SIG-M5 (cell line): ENCODE measurements around the gene CCDC9.
"Not testable (repeated sequence)": the region's sequence is repeated elsewhere in the genome, so short reads cannot be mapped to it uniquely, and the experiment has no call there.

Experiments used
- DNase-seq: peaks from one replicate; lab custom pipeline; 2025; lab: John Stamatoyannopoulos, UW

CCDC9 gene

GRCh38 chr19:47232422-47233211, 23.7 kb upstream of the CCDC9 start:
- no peak for DNase-seq

- DNase-seq, result no peak
Measured at GRCh38 chr19:47236072-47236675, 20.2 kb upstream of the CCDC9 start.

GRCh38 chr19:47239152-47239551, 17.2 kb upstream of the CCDC9 start:
- no peak for DNase-seq

DNA sequence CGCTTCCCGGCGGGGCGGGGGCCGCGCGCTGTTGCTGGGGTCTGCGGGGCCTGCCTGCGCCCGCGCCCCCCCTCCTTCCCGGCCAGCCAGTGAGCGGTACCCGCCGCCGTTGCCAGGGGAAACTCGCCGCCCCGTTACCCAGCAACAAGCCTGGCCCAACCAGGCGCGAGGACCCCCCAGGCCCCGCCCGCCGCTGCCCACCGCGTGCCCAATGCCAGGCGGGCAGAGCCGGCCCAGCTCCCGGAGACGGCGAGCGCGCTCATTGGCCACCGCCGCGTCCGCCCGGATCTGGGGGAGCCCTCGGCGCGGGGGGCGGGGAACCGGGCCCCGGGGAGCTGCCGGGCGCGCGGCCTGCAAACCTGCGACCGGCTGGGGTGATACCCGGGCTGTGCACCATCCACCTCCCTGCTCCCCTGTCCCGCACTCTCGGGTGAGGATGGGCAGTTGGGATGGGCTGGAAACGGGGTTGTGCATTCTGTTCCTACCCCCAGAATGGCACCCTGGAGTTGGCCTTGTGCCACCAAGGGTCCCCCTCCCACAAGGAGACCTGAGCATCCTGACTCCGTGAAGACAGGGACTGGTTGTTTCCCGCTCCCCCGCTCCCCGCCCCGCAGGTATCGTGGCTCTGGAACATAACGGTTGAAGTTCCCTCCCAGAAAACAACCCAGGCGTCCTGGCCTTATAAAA, 16.6 kb upstream of the CCDC9 start:
- no peak for DNase-seq

DNA sequence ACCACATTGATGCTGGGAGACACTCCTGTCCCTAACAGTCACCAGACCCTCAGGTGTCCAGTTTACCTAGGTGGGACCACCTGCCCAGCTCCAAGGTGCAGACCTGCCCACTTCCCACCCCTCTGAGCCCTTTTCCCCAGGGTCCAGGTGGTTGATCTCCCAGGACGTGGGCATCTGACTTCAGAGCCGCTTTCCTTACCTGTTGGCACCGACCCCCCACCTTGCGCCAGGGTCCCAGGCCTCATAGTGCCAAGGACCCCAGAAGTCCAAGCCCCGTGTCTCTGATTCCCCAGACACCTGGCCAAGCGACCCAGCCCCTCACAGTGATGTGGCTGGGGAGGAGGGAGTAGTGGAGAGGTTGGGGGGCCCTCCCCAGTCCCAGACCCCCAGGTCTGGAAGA, 15.8 kb upstream of the CCDC9 start:
- DNase-seq, result no peak

- DNase-seq, result no peak
Measured at GRCh38 chr19:47240996-47241918, 15.1 kb upstream of the CCDC9 start.

- DNase-seq, result no peak
Measured at GRCh38 chr19:47241919-47242577, 14.3 kb upstream of the CCDC9 start.

- no peak for DNase-seq
Measured at GRCh38 chr19:47243364-47243775, 13.0 kb upstream of the CCDC9 start.

- DNase-seq, result peak; percentile 52
Measured at GRCh38 chr19:47243776-47244547, 12.4 kb upstream of the CCDC9 start.

DNA sequence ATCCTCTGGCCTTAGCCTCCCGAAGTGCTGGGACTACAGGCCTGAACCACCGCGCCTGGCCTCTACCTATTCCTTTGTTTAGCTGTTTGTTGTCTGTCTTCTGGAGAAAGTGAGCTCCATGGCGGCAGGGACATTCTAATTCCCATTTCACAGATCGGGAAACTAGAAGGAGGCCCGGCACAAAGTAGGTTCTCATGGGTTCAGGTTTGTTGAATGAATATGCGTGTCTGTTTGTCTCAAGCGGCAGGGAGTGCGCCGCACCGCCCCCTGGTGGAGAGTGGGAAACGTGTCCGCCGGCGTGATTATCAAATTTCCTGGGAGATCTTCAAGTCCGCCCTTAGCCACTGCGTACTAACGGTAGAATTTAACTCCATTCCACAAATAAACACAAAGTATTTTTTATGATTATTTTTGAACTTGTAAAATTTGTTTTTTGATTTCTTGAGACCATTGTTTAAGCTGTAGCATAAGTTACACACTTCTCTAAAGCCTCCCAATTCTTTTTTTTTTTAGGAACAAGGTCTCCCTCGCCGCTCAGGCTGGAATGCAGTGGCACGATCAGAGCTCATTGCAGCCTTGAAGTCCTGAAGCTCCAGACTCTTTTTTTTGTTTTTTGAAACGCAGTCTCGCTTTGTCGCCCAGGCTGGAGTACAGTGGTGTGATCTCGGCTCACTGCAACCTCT, 8.9 kb upstream of the CCDC9 start:
- DNase-seq, result no peak

- DNase-seq, result not testable (repeated sequence)
Measured at GRCh38 chr19:47253016-47253415, 3.3 kb upstream of the CCDC9 start.

- no peak for DNase-seq
Measured at GRCh38 chr19:47253467-47253881, 2.9 kb upstream of the CCDC9 start.

- DNase-seq, result no peak
Measured at GRCh38 chr19:47253970-47254369, 2.4 kb upstream of the CCDC9 start.

GRCh38 chr19:47256693-47257410, 527 bp downstream of the CCDC9 start:
- DNase-seq, result peak; percentile 84

DNA sequence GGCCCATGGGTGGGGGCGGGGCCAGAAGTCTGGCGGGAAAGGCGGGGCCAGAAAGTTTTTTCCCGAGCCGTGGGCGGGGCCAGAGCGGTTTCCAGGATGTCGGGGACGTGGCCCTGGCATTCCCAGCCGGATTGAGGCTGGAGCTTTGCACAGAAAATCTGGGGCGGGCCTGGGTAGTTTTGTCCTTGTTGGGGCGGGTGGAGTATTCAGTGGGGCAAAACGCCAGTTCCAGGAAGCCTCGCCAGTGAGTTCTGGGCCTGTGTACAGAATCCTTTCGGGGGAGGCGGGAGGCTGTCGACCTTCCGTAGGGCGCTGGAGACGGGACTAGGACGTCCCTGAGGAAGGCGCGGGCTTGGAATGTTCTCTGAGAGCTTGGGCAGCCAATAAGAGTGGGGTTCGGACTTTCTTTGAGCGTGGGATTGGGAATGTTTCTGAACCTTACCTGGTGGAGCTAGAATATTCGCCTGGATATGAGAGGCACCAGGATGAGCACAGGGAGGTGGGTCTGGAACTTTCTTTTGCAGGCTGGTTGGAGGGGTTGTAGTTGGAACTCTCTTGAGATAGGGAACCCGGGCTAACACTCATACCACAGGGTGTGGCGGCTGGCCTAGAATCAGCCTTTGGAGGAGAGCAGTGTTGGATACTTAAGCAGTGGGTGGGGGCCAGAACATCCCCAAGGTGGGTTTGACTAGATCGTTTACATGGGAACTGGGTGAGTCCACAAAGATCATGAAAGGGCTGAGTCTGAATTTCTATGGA, 1.3 kb downstream of the CCDC9 start:
- no peak for DNase-seq

DNA sequence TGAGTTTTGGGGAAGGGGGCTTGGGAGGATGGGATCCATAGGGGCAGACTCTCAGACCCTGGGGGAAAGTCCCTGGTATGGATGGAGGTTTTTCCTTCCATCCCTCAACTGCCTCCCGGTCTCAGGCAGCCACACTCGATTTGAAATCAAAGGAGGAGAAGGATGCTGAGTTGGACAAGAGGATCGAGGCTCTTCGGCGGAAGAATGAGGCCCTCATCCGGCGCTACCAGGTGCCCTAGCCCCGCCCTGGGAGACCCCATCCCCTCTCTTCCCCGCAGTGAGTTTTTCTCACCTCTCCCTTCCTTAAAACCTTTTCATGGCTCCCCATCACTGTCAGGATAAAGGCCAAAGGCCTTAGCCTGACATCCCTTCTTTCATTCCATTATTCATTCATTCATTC, 2.1 kb downstream of the CCDC9 start:
- DNase-seq, result no peak

DNA sequence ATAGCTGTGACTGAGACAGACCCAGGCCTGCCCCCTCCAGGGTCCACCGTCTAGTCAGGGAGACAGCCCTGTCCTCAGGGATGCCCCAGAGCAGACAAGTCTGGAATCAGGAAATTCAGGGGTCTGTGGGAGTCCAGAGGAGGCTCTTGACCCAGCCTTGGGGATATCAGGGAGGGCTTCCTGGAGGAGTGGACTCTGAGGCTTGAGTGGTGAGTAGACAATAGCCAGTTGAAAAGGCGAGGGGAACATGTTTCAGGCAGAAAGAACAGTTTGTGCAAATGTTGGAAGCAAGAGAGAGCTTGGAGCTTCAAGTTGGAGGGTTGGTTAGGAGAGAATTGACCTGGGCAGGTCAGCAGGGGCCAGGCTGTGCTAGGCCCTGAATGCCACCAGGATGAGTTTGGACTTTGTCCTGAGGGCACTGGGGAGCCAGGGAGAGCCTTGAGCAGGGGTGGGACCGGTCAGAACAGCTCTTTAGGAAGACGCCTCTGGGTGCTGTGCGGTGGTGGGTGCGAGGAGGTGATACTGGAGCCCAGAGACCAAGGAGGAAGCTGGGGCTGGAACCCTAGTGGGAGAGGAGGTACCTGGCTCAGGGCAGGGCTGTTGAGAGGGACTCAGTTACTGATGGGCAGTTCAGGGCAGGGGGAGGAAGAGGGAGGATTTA, 2.7 kb downstream of the CCDC9 start:
- no peak for DNase-seq

DNA sequence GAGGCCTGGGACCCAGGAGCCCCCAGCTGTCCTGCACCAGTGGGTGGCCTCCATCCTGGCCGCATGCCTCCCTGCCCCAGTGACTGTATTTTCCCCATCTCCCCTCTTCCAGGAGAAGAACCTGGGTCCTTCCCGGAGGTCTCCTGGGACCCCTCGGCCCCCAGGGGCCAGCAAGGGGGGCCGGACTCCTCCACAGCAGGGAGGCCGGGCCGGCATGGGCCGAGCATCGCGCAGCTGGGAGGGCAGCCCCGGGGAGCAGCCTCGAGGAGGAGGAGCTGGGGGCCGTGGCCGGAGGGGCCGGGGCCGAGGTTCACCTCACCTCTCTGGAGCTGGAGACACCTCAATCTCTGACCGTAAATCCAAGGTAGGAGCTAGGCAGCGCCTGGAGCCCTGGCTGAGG, 4.2 kb downstream of the CCDC9 start:
- DNase-seq, result no peak
